Fibroblast of the aortic adventitia (primary cell): ENCODE data around the gene YWHAE. TPM values are rescaled to one million over a fixed set of nuclear protein-coding genes. Genes with fewer than 3 reads are reported as not detected.
"Not testable (repeated sequence)": the region's sequence is repeated elsewhere in the genome, so short reads cannot be mapped to it uniquely, and the experiment has no call there.

Experiments used
- DNase-seq: peaks from one replicate; pipeline ENCODE4 v3.0.0-alpha.2; 2010; ENCODE audit warnings: low read depth
- H3K4me3 ChIP-seq: 2 replicates; pipeline ENCODE4 v1.5.1; 2011; ENCODE audit warnings: low read depth, mild to moderate bottlenecking, control low read depth, low read length, moderate library complexity
- CTCF ChIP-seq: IDR thresholded peaks from 2 replicates; pipeline ENCODE4 v1.5.1; 2011; ENCODE audit warnings: mild to moderate bottlenecking, low read length, control low read depth, inconsistent platforms; ENCODE audit not compliant: insufficient read depth
- total RNA-seq: library from RNA; depleted of rRNA; stranded (reverse); fragments of >200 nt; gene quantifications from 2 replicates; pipeline ENCODE4 v1.2.3, GENCODE V29; 2012; ENCODE audit warnings: low replicate concordance

The YWHAE gene
- total RNA-seq, 1 donor = 628 TPM

GRCh38 chr17:1379930-1380313, 20.1 kb downstream of the YWHAE start:
- no peak for DNase-seq
- no peak overlapping the region for H3K4me3 ChIP-seq
- no peak for TF ChIP-seq CTCF

DNA sequence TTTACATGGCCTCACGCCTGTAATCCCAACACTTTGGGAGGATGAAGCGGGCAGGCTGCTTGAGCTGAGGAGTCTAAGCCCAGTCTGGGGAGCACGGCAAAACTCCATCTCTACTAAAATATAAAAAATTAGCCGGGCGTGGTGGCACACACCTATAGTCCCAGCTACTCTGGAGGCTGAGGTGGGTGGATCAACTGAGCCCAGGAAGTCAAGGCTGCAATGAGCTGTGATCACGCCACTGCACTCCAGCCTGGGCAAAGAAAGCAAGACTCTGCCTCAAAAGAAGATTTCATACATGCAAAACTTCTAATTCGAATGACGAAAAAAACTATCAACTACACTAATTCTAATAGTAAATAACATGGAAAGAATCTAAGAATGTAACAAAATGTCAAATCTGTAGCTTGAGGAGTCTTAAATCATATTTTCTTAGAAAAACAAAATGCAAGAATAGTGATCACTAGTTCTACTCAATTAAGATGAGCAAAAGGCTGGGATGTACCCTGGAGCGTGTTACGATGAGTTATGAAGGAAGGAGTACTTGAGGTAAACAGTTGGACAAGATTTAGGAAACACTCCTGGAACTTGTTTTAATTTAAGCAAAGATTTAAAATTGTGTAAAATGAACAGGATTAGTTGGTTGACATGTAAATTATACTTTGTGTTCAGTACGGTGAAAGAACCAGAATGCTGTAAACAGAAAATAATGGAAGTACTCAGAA, 20.7 kb downstream of the YWHAE start:
- DNase-seq = no peak
- no peak overlapping the region for H3K4me3 ChIP-seq

GRCh38 chr17:1378476-1378860, 21.6 kb downstream of the YWHAE start:
- not testable (repeated sequence) for DNase-seq, H3K4me3 ChIP-seq

More for the DNA sequence above, 20.7 kb downstream of the YWHAE start:
- TF ChIP-seq CTCF = no peak

DNA sequence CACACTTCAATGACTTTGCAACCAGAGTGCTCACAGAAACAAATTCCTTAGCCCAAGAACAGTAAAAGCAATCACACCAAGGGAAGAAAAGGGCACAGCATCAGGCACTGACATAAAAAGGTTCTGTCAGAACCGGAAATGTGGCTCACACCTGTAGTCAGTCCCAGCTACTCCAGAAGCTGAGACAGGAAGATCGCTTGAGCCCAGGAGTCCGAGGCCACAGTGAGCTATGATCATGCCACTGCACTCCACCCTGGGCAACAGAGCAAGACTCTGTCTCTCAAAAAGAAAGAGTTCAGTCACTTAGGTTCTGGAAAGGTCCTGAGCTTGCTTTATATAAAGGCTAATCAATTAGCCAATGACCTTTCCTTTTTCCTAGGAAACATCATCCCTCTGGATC, 22.7 kb downstream of the YWHAE start:
- no peak for DNase-seq
- no peak overlapping the region for H3K4me3 ChIP-seq
- TF ChIP-seq CTCF = no peak

- TF ChIP-seq CTCF = no peak
- H3K4me3 ChIP-seq = no peak overlapping the region
- DNase-seq = no peak
Measured at GRCh38 chr17:1376061-1376460, 24.0 kb downstream of the YWHAE start.

DNA sequence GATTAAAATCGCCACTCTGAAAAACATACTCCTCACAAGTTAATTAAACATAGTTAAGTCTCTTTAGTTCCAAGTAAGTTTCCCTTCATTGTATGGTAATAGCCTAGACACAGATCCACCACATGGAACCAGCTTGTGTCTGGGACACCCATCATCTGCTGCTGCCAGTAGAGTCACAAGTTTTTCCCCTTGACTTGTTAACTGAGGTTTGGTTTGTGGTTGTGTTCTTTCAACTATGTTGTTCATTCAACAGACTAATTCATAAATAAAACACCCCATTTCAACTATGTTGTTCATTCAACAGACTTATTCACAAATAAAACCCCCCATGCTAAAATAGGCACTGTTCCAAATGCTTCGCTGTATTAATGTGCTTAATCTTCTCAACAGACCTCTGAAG, 24.4 kb downstream of the YWHAE start:
- TF ChIP-seq CTCF = no peak
- no peak for DNase-seq

GRCh38 chr17:1374431-1375177, 25.4 kb downstream of the YWHAE start:
- no peak overlapping the region for H3K4me3 ChIP-seq
- DNase-seq = no peak
- no peak for TF ChIP-seq CTCF

More for the DNA sequence above, 24.4 kb downstream of the YWHAE start:
- H3K4me3 ChIP-seq = no peak overlapping the region
